Endothelial cell of umbilical vein (primary cell): ENCODE measurements around the gene CNTN5. TPM values are rescaled to one million over a fixed set of nuclear protein-coding genes. Genes with fewer than 3 reads are reported as not detected.

Experiments used
- BruUV-seq: library from RNA; stranded (reverse); fragments of 400-500 nt; replicated peaks from 2 replicates; lab custom pipeline; 2021; lab: Mats Ljungman, UMichigan
- CTCF ChIA-PET: fragments of 300-600, 350-600 bp; sonication (Branson Sonifier 250); formaldehyde crosslinking; loops from one replicate; lab custom pipeline; 2021; ENCODE audit warnings: antibody characterized with exemption, inconsistent platforms; lab: Charles Lee
- POLR2A ChIA-PET: fragments of 300-600, 350-600 bp; sonication (Branson Sonifier 250); formaldehyde crosslinking; loops from one replicate; lab custom pipeline; 2021; ENCODE audit warnings: antibody characterized with exemption, inconsistent platforms; lab: Charles Lee
- DNase-seq: peaks from one replicate; pipeline ENCODE4 v3.0.0-alpha.2; 2011; ENCODE audit warnings: low read depth, low spot score
- FAIRE-seq: peaks from 2 replicates; lab custom pipeline; 2011; peaks lifted over from hg19 to GRCh38; lab: Jason Lieb, UNC
- H2AFZ ChIP-seq: 2 replicates; pipeline ENCODE4 v1.6.0; 2012; ENCODE audit warnings: low read depth, low read length, control low read depth, inconsistent platforms
- H3K27ac ChIP-seq: 2 replicates; pipeline ENCODE4 v1.5.1; 2011; ENCODE audit warnings: low read depth, mild to moderate bottlenecking, control low read depth, low read length, moderate library complexity; ENCODE audit not compliant: insufficient read depth
- H3K27me3 ChIP-seq, 2 experiments: 2 replicates each; pipeline versions ENCODE4 v1.6.0 to v1.6.1; 2011; ENCODE audit warnings: low read length in 2 of 2, mixed read lengths in 1 of 2; ENCODE audit not compliant: control insufficient read depth in 2 of 2, insufficient read depth in 2 of 2
- H3K36me3 ChIP-seq, 2 experiments: 2 replicates in 1 of 2; 3 replicates in 1 of 2; pipeline ENCODE4 v1.5.1; 2011; ENCODE audit warnings: low read length in 2 of 2, mild to moderate bottlenecking in 1 of 2, moderate library complexity in 1 of 2; ENCODE audit not compliant: control insufficient read depth in 2 of 2, insufficient read depth in 2 of 2; ENCODE audit errors: extremely low read depth in 1 of 2
- H3K4me1 ChIP-seq: 3 replicates; pipeline ENCODE4 v1.5.1; 2011; ENCODE audit warnings: mild to moderate bottlenecking, low read length; ENCODE audit not compliant: control insufficient read depth, insufficient read depth; ENCODE audit errors: extremely low read depth
- H3K4me2 ChIP-seq: 2 replicates; pipeline ENCODE4 v1.6.1; 2011; ENCODE audit warnings: low read length, control low read depth, mixed read lengths; ENCODE audit not compliant: insufficient read depth
- H3K4me3 ChIP-seq, 3 experiments: fragments of 200-600 bp in 1 of 3; sonication (generic), shearing (Covaris generic) in 1 of 3; replicated peaks in 1 of 3; 2 replicates each; pipeline ENCODE4 v1.5.1; 2011 to 2016; ENCODE audit warnings: control low read depth in 3 of 3, low read length in 3 of 3, mild to moderate bottlenecking in 2 of 3, inconsistent platforms in 1 of 3, low read depth in 1 of 3, moderate library complexity in 1 of 3; ENCODE audit not compliant: insufficient read depth in 1 of 3
- H3K79me2 ChIP-seq: 2 replicates; pipeline ENCODE4 v1.6.0; 2012; ENCODE audit warnings: low read length, inconsistent platforms; ENCODE audit not compliant: control insufficient read depth, insufficient read depth
- H3K9ac ChIP-seq: replicated peaks from 2 replicates; pipeline ENCODE3; 2011; ENCODE audit warnings: low read length, control low read depth; ENCODE audit not compliant: insufficient read depth; ENCODE audit errors: extremely low read depth
- H3K9me1 ChIP-seq: replicated peaks from 3 replicates; pipeline ENCODE4 v1.6.0; 2011; ENCODE audit warnings: mild to moderate bottlenecking, low read length; ENCODE audit not compliant: control insufficient read depth, insufficient read depth; ENCODE audit errors: extremely low read depth
- H3K9me3 ChIP-seq: replicated peaks from 2 replicates; pipeline ENCODE4 v1.5.1; 2012; ENCODE audit warnings: low read length, inconsistent platforms; ENCODE audit not compliant: control insufficient read depth, insufficient read depth
- H4K20me1 ChIP-seq: replicated peaks from 2 replicates; pipeline ENCODE3; 2011; ENCODE audit warnings: mild to moderate bottlenecking, low read length; ENCODE audit not compliant: control insufficient read depth, insufficient read depth; ENCODE audit errors: extremely low read depth
- EZH2 ChIP-seq: IDR thresholded peaks from 2 replicates; pipeline ENCODE4 v1.6.1; 2012; ENCODE audit warnings: borderline replicate concordance, low read depth, mild to moderate bottlenecking, moderate library complexity, low read length, inconsistent platforms; ENCODE audit not compliant: severe bottlenecking
- FOS ChIP-seq: IDR thresholded peaks from 2 replicates; pipeline ENCODE4 v1.6.1; 2011; ENCODE audit warnings: mild to moderate bottlenecking, low read length, moderate library complexity, borderline replicate concordance; ENCODE audit not compliant: insufficient read depth
- GATA2 ChIP-seq: IDR thresholded peaks from 2 replicates; pipeline ENCODE4 v1.7.0; 2011; ENCODE audit warnings: low read depth, mild to moderate bottlenecking, moderate library complexity, mixed read lengths, low read length; ENCODE audit not compliant: insufficient read length, insufficient read depth
- JUN ChIP-seq: IDR thresholded peaks from 2 replicates; pipeline ENCODE4 v1.6.1; 2011; ENCODE audit warnings: borderline replicate concordance, low read depth; ENCODE audit not compliant: insufficient read length, insufficient read depth
- MYC ChIP-seq: IDR thresholded peaks from one replicate; pipeline ENCODE4 v1.6.1; 2011; ENCODE audit warnings: mild to moderate bottlenecking, low read depth, low read length
- POLR2A ChIP-seq: IDR thresholded peaks from 2 replicates; pipeline ENCODE4 v1.6.1; 2012; ENCODE audit warnings: low read depth, mild to moderate bottlenecking, control low read depth, low read length
- POLR2AphosphoS5 ChIP-seq: IDR thresholded peaks from 2 replicates; pipeline ENCODE4 v1.6.1; 2012; ENCODE audit warnings: low read depth, mild to moderate bottlenecking, control low read depth, low read length, moderate library complexity; ENCODE audit not compliant: insufficient read depth
- dilution Hi-C: fragments of 300-500 bp; cut with MboI; formaldehyde crosslinking; loops from one replicate; pipeline ENCODE4 v1.15.0; 2019; ENCODE audit warnings: low sequenced_read_pairs; ENCODE audit not compliant: extremely low pct_ligation_motif_present
- intact Hi-C: fragments of 100-400 bp; cut with micrococcal nuclease; formaldehyde crosslinking; loops from one replicate; pipeline ENCODE4 v1.10.0; 2022
- polyA plus RNA-seq, 4 experiments: library from polyadenylated mRNA; depleted of rRNA in 3 of 4; stranded (reverse) in 3 of 4; unstranded in 1 of 4; fragments of >200 nt; gene quantifications; 2 replicates each; pipeline versions ENCODE4 v1.2.1 to v1.2.3, GENCODE V29; 2011 to 2012; ENCODE audit warnings: missing spikeins in 1 of 4
- total RNA-seq: library from RNA; stranded (reverse); gene quantifications from 2 replicates; pipeline ENCODE4 v1.2.3, GENCODE V29; 2021
- TF ChIP-seq, protein P1 (sequence below), 2 donors: IDR thresholded peaks; 1 replicate in 1 of 2; 2 replicates in 1 of 2; pipeline ENCODE4 v1.5.1; 2011; ENCODE audit warnings: low read length in 2 of 2, mild to moderate bottlenecking in 2 of 2, moderate library complexity in 2 of 2, control low read depth in 1 of 2, inconsistent platforms in 1 of 2, low read depth in 1 of 2; ENCODE audit not compliant: insufficient read depth in 1 of 2; ENCODE audit errors: extremely low read depth in 1 of 2
- TF ChIP-seq, protein P2 (sequence below): IDR thresholded peaks from 2 replicates; pipeline ENCODE4 v1.6.1; 2011; ENCODE audit not compliant: insufficient read depth, insufficient read length

CNTN5 gene
- total and polyA plus RNA-seq, 2 donors (not counting 3 experiments of a cell fraction or from before 2014, with no cell fraction given): not detected

DNA sequence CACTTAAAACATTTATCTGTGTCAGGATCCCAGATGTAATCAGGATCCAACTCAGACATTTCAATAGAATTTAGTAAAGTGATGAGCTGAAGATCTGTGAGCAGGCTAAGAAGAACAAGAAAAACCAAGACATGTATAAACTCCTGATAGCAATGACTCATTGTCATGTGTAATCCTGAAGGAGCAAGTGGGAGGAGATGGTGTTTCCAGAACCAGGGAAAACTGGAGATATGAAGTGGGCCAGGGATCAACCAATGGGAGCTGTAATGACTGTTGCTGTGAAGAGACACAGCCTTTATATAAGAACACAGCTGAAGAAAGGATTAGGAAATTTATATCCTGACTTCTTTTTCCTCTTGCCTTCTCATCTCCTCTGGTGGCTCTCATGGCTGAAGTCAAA is 983.8 kb downstream of the CNTN5 start:
- FAIRE-seq: no peak

More for the DNA sequence above, 983.8 kb downstream of the CNTN5 start:
- Histone ChIP-seq H3K4me3 (no peak overlapping the region), H2AFZ (no peak overlapping the region), H3K9me1 (no peaks in the 10 kb centered on the region), H3K4me2 (no peak overlapping the region), H3K27me3 (no peaks in the 10 kb centered on the region), H3K36me3 (no peaks in the 10 kb centered on the region), H3K4me1 (no peaks in the 10 kb centered on the region), H3K27ac (no peak overlapping the region), H4K20me1 (no peaks in the 10 kb centered on the region), H3K9me3 (peaks cover 2% of the 10 kb centered on the region), H3K9ac (no peak overlapping the region), H3K79me2 (no peaks in the 10 kb centered on the region)
- no peak for DNase-seq
- POLR2A ChIA-PET: no interaction called here
- intact Hi-C loops (no loop called here), dilution Hi-C loops (no loop called here)
- TF ChIP-seq POLR2A: no peak
- TF ChIP-seq EZH2: no peak
- no peak for TF ChIP-seq JUN
- TF ChIP-seq, protein P1, sequence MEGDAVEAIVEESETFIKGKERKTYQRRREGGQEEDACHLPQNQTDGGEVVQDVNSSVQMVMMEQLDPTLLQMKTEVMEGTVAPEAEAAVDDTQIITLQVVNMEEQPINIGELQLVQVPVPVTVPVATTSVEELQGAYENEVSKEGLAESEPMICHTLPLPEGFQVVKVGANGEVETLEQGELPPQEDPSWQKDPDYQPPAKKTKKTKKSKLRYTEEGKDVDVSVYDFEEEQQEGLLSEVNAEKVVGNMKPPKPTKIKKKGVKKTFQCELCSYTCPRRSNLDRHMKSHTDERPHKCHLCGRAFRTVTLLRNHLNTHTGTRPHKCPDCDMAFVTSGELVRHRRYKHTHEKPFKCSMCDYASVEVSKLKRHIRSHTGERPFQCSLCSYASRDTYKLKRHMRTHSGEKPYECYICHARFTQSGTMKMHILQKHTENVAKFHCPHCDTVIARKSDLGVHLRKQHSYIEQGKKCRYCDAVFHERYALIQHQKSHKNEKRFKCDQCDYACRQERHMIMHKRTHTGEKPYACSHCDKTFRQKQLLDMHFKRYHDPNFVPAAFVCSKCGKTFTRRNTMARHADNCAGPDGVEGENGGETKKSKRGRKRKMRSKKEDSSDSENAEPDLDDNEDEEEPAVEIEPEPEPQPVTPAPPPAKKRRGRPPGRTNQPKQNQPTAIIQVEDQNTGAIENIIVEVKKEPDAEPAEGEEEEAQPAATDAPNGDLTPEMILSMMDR (IDR thresholded peaks at IDR 0.05; ENCODE audit: extremely low read depth in 1 of 2, insufficient read depth in 1 of 2, low read depth in 1 of 2, low read length in 2 of 2): no peak
- TF ChIP-seq, protein P2, sequence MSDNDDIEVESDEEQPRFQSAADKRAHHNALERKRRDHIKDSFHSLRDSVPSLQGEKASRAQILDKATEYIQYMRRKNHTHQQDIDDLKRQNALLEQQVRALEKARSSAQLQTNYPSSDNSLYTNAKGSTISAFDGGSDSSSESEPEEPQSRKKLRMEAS: no peak
- TF ChIP-seq FOS: no peak
- no peak for TF ChIP-seq POLR2AphosphoS5
- TF ChIP-seq MYC: no peak
- no peak for TF ChIP-seq GATA2
- CTCF ChIA-PET: no interaction called here
- BruUV-seq: no TSS peak
